H1 (cell line): ENCODE results near the gene MDM1. TPM values are rescaled to one million over a fixed set of nuclear protein-coding genes. Genes with fewer than 3 reads are reported as not detected.

Experiments
- EP300 ChIP-seq, 2 experiments: IDR thresholded peaks; 1 replicate in 1 of 2; 2 replicates in 1 of 2; pipeline ENCODE4 v1.6.1; 2011 to 2012; ENCODE audit warnings: low read depth in 2 of 2, low read length in 2 of 2, mild to moderate bottlenecking in 2 of 2, borderline replicate concordance in 1 of 2, inconsistent platforms in 1 of 2, moderate library complexity in 1 of 2
- GTF2F1 ChIP-seq: IDR thresholded peaks from 2 replicates; pipeline ENCODE4 v1.6.1; 2012; ENCODE audit warnings: low read depth, low read length, improper control_type of control experiment, borderline replicate concordance
- MAFK ChIP-seq: IDR thresholded peaks from 2 replicates; pipeline ENCODE4 v1.6.1; 2012; ENCODE audit warnings: low read depth, mild to moderate bottlenecking, improper control_type of control experiment, low read length
- POLR2A ChIP-seq, 2 experiments: IDR thresholded peaks; 1 replicate in 1 of 2; 2 replicates in 1 of 2; pipeline ENCODE4 v1.6.1; 2011; ENCODE audit warnings: low read depth in 2 of 2, low read length in 2 of 2, mild to moderate bottlenecking in 2 of 2; ENCODE audit errors: control extremely low read depth in 1 of 2
- SAP30 ChIP-seq: fragments of 300-600 bp; sonication (generic); IDR thresholded peaks from 2 replicates; pipeline ENCODE4 v1.7.1; 2012; ENCODE audit warnings: low read length, moderate library complexity, mild to moderate bottlenecking, inconsistent platforms; ENCODE audit not compliant: insufficient read depth, insufficient replicate concordance
- SP1 ChIP-seq: IDR thresholded peaks from 2 replicates; pipeline ENCODE4 v1.6.1; 2011; ENCODE audit warnings: low read depth, low read length
- SRF ChIP-seq: IDR thresholded peaks from 2 replicates; pipeline ENCODE4 v1.6.1; 2011; ENCODE audit warnings: mild to moderate bottlenecking, low read depth, low read length, moderate library complexity
- SUZ12 ChIP-seq: fragments of 200-600 bp; sonication (generic); IDR thresholded peaks from 2 replicates; pipeline ENCODE4 v1.6.1; 2012; ENCODE audit warnings: mild to moderate bottlenecking, inconsistent platforms, low read length, moderate library complexity, mixed read lengths
- TBP ChIP-seq: IDR thresholded peaks from 2 replicates; pipeline ENCODE4 v1.6.1; 2011; ENCODE audit warnings: low read depth, low read length, improper control_type of control experiment
- polyA plus RNA-seq, 7 experiments: library from polyadenylated mRNA; depleted of rRNA in 3 of 7; stranded (reverse) in 5 of 7; unstranded in 2 of 7; fragments of >200 nt in 5 of 7; fragments of 200-250 nt in 2 of 7; gene quantifications; 1 replicate in 5 of 7; 2 replicates in 1 of 7; 4 replicates in 1 of 7; pipeline versions ENCODE4 v1.2.1 to v1.2.3, GENCODE V29; 2011 to 2013; ENCODE audit warnings: missing spikeins in 2 of 7, mixed read lengths in 2 of 7
- total RNA-seq: library from RNA; stranded (reverse); fragmentation: NEBNext Ultra II Directional; extraction: Animal tissue kit (Norgen Biotek cat#: 25700); gene quantifications from 2 replicates; pipeline ENCODE4 v1.2.1, GENCODE V29; 2021

Gene MDM1
- total and polyA plus RNA-seq, 2 of the 8 experiments (the other 6 are each of a cell fraction or from before 2014, with no cell fraction given) = 3.1 to 10.7 TPM

DNA sequence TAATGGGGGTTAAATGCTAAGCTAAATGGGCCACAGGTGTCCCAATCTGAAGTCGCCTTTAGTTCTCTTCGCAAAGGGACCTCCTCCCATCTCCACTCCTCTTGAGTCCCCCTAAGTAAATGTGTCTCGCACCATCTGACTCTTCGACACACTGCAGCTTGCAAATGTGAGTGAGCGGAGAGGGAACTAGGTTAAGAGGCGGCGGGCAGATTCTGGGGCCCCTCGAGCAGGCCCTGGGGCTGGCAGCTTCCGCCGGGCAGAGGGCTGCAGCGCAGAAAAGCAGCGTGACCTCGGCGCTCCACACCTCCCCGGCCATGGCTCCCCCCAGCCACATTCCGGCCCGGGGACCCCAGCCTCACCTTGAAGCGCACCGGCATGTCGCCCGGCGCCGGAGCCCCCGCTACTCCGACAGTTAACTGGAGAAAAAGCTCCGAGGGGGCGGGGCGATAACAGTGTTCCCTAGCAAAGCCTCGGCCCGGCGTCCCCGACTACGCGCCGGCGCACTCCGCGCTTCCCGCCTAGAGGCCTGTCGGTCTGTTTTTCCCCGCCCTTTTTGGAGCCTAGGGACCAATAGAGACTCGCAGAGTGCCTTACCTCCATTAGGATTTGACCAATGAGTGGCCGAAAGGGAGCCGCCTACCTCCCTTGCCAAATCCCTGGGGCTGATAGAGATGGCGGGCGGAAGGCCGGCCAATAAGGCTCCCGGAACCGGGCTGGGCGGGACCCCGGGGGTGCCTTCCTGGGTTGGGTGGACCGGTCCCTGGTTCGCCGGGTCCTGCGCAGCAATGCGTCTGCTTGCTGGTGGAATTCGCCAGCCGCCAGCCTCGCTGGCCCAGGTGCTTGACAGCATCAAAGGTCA lies at the start of gene MDM1 (continued):
- TF ChIP-seq MAFK = no peak
- no peak; a peak in 1 of 3 replicates for TF ChIP-seq POLR2A (IDR thresholded peaks at IDR 0.05; ENCODE audit: control extremely low read depth in 1 of 2, low read depth in 2 of 2, low read length in 2 of 2)
- TF ChIP-seq GTF2F1 = no peak
- TF ChIP-seq SRF = no peak
- peak; percentile 43 for TF ChIP-seq SAP30
- no peak for TF ChIP-seq SUZ12
- TF ChIP-seq TBP = no peak; the same call in 1 of the 2 replicates
- TF ChIP-seq SP1 = peak; percentile 92
- TF ChIP-seq EP300 (IDR thresholded peaks at IDR 0.05; ENCODE audit: borderline replicate concordance in 1 of 2, low read depth in 2 of 2, low read length in 2 of 2) = no peak
